ENCODE data around the gene OBSL1. TPM values are rescaled to one million over a fixed set of nuclear protein-coding genes. Genes with fewer than 3 reads are reported as not detected.

Gene OBSL1
- total and polyA plus RNA-seq, 5 donors from 2014 or later, result 0.57 TPM; not detected in 4

- ATAC-seq (ENCODE audit: low read depth in 2 of 2) (no peak), DNase-seq (no peak)
- Histone ChIP-seq H3K4me3 (ENCODE audit: low read depth, low read length) (no peak overlapping the region), H3K27me3 (ENCODE audit: control insufficient read depth, insufficient read depth, low read length) (peaks cover 31% of the 10 kb centered on the region), H3K36me3 (ENCODE audit: control insufficient read depth, insufficient read depth, low read length) (no peaks in the 10 kb centered on the region), H3K27ac (ENCODE audit: insufficient read depth, low read length, poor library complexity, severe bottlenecking) (no peak overlapping the region), H3K9me3 (ENCODE audit: control insufficient read depth in 2 of 2, low read length in 2 of 2) (no peaks in the 10 kb centered on the region), H3K4me1 (ENCODE audit: control insufficient read depth, insufficient read depth, low read length, poor library complexity, severe bottlenecking) (peaks cover 5% of the 10 kb centered on the region)
- Mint-ChIP-seq H3K9me3 (peaks cover 0 to 2% (median 0%) of the 10 kb centered on the region in 7 donors), H3K4me1 (peaks cover 0 to 12% (median 2%) of the 10 kb centered on the region in 4 donors), H3K4me3 (no peak overlapping the region), H3K36me3 (no peaks in the 10 kb centered on the region), H3K27me3 (peaks cover 81% of the 10 kb centered on the region), H3K27ac (no peak overlapping the region)
These were observed 44.3 kb downstream of the OBSL1 start for GRCh38 chr2:219527076-219527394.

GRCh38 chr2:219526320-219527075 is 44.8 kb downstream of the OBSL1 start:
- Mint-ChIP-seq H3K27me3 (peaks cover 81% of the 10 kb centered on the region), H3K4me3 (no peak overlapping the region), H3K9me3 (peaks cover 0 to 2% (median 0%) of the 10 kb centered on the region in 7 donors), H3K27ac (no peak overlapping the region), H3K4me1 (peaks cover 0 to 17% (median 4%) of the 10 kb centered on the region in 4 donors), H3K36me3 (no peaks in the 10 kb centered on the region)
- no peaks in the 10 kb centered on the region for H3K9me3 ChIP-seq (ENCODE audit: control insufficient read depth in 2 of 2, low read length in 2 of 2)
- no peak overlapping the region for H3K4me3 ChIP-seq (ENCODE audit: low read depth, low read length)
- H3K4me1 ChIP-seq (ENCODE audit: control insufficient read depth, insufficient read depth, low read length, poor library complexity, severe bottlenecking), result peaks cover 5% of the 10 kb centered on the region
- H3K27me3 ChIP-seq (ENCODE audit: control insufficient read depth, insufficient read depth, low read length), result peaks cover 33% of the 10 kb centered on the region
- H3K27ac ChIP-seq (ENCODE audit: insufficient read depth, low read length, poor library complexity, severe bottlenecking), result no peak overlapping the region
- DNase-seq (no peak), ATAC-seq (ENCODE audit: low read depth in 2 of 2) (no peak)
- H3K36me3 ChIP-seq (ENCODE audit: control insufficient read depth, insufficient read depth, low read length), result no peaks in the 10 kb centered on the region

- Mint-ChIP-seq H3K27ac (no peak overlapping the region), H3K27me3 (peaks cover 81% of the 10 kb centered on the region), H3K4me1 (peaks cover 0 to 22% (median 4%) of the 10 kb centered on the region in 4 donors), H3K36me3 (no peaks in the 10 kb centered on the region), H3K4me3 (no peak overlapping the region), H3K9me3 (peaks cover 0 to 2% (median 0%) of the 10 kb centered on the region in 7 donors)
- H3K4me3 ChIP-seq (ENCODE audit: low read depth, low read length), result no peak overlapping the region
- peaks cover 5% of the 10 kb centered on the region for H3K4me1 ChIP-seq (ENCODE audit: control insufficient read depth, insufficient read depth, low read length, poor library complexity, severe bottlenecking)
- peaks cover 33% of the 10 kb centered on the region for H3K27me3 ChIP-seq (ENCODE audit: control insufficient read depth, insufficient read depth, low read length)
- H3K36me3 ChIP-seq (ENCODE audit: control insufficient read depth, insufficient read depth, low read length), result no peaks in the 10 kb centered on the region
- no peaks in the 10 kb centered on the region for H3K9me3 ChIP-seq (ENCODE audit: control insufficient read depth in 2 of 2, low read length in 2 of 2)
- ATAC-seq (ENCODE audit: low read depth in 2 of 2) (no peak), DNase-seq (no peak)
- no peak overlapping the region for H3K27ac ChIP-seq (ENCODE audit: insufficient read depth, low read length, poor library complexity, severe bottlenecking)
These were observed 45.7 kb downstream of the OBSL1 start for GRCh38 chr2:219525533-219526232.

GRCh38 chr2:219524817-219525216 is 46.5 kb downstream of the OBSL1 start:
- H3K9me3 Mint-ChIP-seq, result peaks cover 0 to 2% (median 0%) of the 10 kb centered on the region in 7 donors
- no peaks in the 10 kb centered on the region for H3K9me3 ChIP-seq (ENCODE audit: control insufficient read depth in 2 of 2, low read length in 2 of 2)
- no peaks in the 10 kb centered on the region for H3K36me3 ChIP-seq (ENCODE audit: control insufficient read depth, insufficient read depth, low read length)
- no peaks in the 10 kb centered on the region for H3K36me3 Mint-ChIP-seq
- peaks cover 0 to 17% (median 4%) of the 10 kb centered on the region in 4 donors for H3K4me1 Mint-ChIP-seq
- ATAC-seq (ENCODE audit: low read depth in 2 of 2), result no peak
- peaks cover 33% of the 10 kb centered on the region for H3K27me3 ChIP-seq (ENCODE audit: control insufficient read depth, insufficient read depth, low read length)
- H3K4me1 ChIP-seq (ENCODE audit: control insufficient read depth, insufficient read depth, low read length, poor library complexity, severe bottlenecking), result peaks cover 5% of the 10 kb centered on the region
- DNase-seq, result no peak
- H3K27ac Mint-ChIP-seq, result no peak overlapping the region
- H3K4me3 ChIP-seq (ENCODE audit: low read depth, low read length), result no peak overlapping the region
- H3K27me3 Mint-ChIP-seq, result peaks cover 80% of the 10 kb centered on the region
- no peak overlapping the region for H3K27ac ChIP-seq (ENCODE audit: insufficient read depth, low read length, poor library complexity, severe bottlenecking)
- H3K4me3 Mint-ChIP-seq, result no peak overlapping the region

GRCh38 chr2:219523031-219523671 is 48.2 kb downstream of the OBSL1 start:
- Mint-ChIP-seq H3K27ac (no peak overlapping the region), H3K9me3 (peaks cover 0 to 2% (median 0%) of the 10 kb centered on the region in 7 donors), H3K4me3 (peak overlapping the region in 1 of 4 donors; percentile 20), H3K27me3 (peaks cover 73% of the 10 kb centered on the region), H3K4me1 (peaks cover 0 to 17% (median 4%) of the 10 kb centered on the region in 4 donors), H3K36me3 (no peaks in the 10 kb centered on the region)
- no peaks in the 10 kb centered on the region for H3K36me3 ChIP-seq (ENCODE audit: control insufficient read depth, insufficient read depth, low read length)
- no peak overlapping the region for H3K4me3 ChIP-seq (ENCODE audit: low read depth, low read length)
- no peaks in the 10 kb centered on the region for H3K9me3 ChIP-seq (ENCODE audit: control insufficient read depth in 2 of 2, low read length in 2 of 2)
- no peak overlapping the region for H3K27ac ChIP-seq (ENCODE audit: insufficient read depth, low read length, poor library complexity, severe bottlenecking)
- peaks cover 5% of the 10 kb centered on the region for H3K4me1 ChIP-seq (ENCODE audit: control insufficient read depth, insufficient read depth, low read length, poor library complexity, severe bottlenecking)
- peaks cover 28% of the 10 kb centered on the region for H3K27me3 ChIP-seq (ENCODE audit: control insufficient read depth, insufficient read depth, low read length)
- no peak for ATAC-seq (ENCODE audit: low read depth in 2 of 2)
- no peak for DNase-seq

GRCh38 chr2:219522111-219523030 is 49.0 kb downstream of the OBSL1 start:
- no peaks in the 10 kb centered on the region for H3K36me3 ChIP-seq (ENCODE audit: control insufficient read depth, insufficient read depth, low read length)
- no peak for ATAC-seq (ENCODE audit: low read depth in 2 of 2)
- H3K36me3 Mint-ChIP-seq, result no peaks in the 10 kb centered on the region
- H3K4me1 ChIP-seq (ENCODE audit: control insufficient read depth, insufficient read depth, low read length, poor library complexity, severe bottlenecking), result peaks cover 5% of the 10 kb centered on the region
- peaks cover 0 to 17% (median 4%) of the 10 kb centered on the region in 4 donors for H3K4me1 Mint-ChIP-seq
- H3K27ac Mint-ChIP-seq, result no peak overlapping the region
- H3K4me3 Mint-ChIP-seq, result peak overlapping the region in 1 of 4 donors; percentile 30
- H3K4me3 ChIP-seq (ENCODE audit: low read depth, low read length), result no peak overlapping the region
- DNase-seq, result no peak
- peaks cover 23% of the 10 kb centered on the region for H3K27me3 ChIP-seq (ENCODE audit: control insufficient read depth, insufficient read depth, low read length)
- no peak overlapping the region for H3K27ac ChIP-seq (ENCODE audit: insufficient read depth, low read length, poor library complexity, severe bottlenecking)
- H3K27me3 Mint-ChIP-seq, result peaks cover 73% of the 10 kb centered on the region
- peaks cover 0 to 2% (median 0%) of the 10 kb centered on the region in 7 donors for H3K9me3 Mint-ChIP-seq
- no peaks in the 10 kb centered on the region for H3K9me3 ChIP-seq (ENCODE audit: control insufficient read depth in 2 of 2, low read length in 2 of 2)
